ENCODE results near the gene RAB33B.

- TF ChIP-seq CTCF (IDR thresholded peaks at IDR 0.05), result no peak
- no peak for TF ChIP-seq EZH2 (IDR thresholded peaks at IDR 0.05)
- TF ChIP-seq EZH2phosphoT487 (IDR thresholded peaks at IDR 0.05), result no peak
Measured at GRCh38 chr4:139454111-139455045, at the start of gene RAB33B.
